Mucosa of rectum (tissue), 2 donors: Measurements from ENCODE around the gene PNPLA2.

Experiments used
- H3K27ac ChIP-seq, 2 donors: one replicate each; pipeline ENCODE4 v1.7.0; 2013; ENCODE audit warnings: inconsistent platforms in 2 of 2, low read depth in 2 of 2, low read length in 2 of 2
- H3K27me3 ChIP-seq, 2 donors: one replicate each; pipeline ENCODE4 v1.7.0; 2013; ENCODE audit warnings: low read length in 2 of 2; ENCODE audit not compliant: control insufficient read depth in 2 of 2, insufficient read depth in 2 of 2
- H3K36me3 ChIP-seq, 2 donors: one replicate each; pipeline ENCODE4 v1.7.0; 2013; ENCODE audit warnings: low read length in 2 of 2; ENCODE audit not compliant: control insufficient read depth in 2 of 2, insufficient read depth in 2 of 2
- H3K4me1 ChIP-seq, 2 donors: one replicate each; pipeline ENCODE4 v1.7.0; 2013; ENCODE audit warnings: low read length in 2 of 2, mild to moderate bottlenecking in 1 of 2; ENCODE audit not compliant: control insufficient read depth in 2 of 2, insufficient read depth in 2 of 2
- H3K4me3 ChIP-seq, 2 donors: one replicate each; pipeline ENCODE4 v1.7.0; 2013; ENCODE audit warnings: low read length in 2 of 2
- H3K9ac ChIP-seq, 2 donors: one replicate each; pipeline ENCODE4 v1.7.0; 2013; ENCODE audit warnings: low read length in 2 of 2, low read depth in 1 of 2, mild to moderate bottlenecking in 1 of 2
- H3K9me3 ChIP-seq, 2 donors: one replicate each; pipeline ENCODE4 v1.7.0; 2013; ENCODE audit warnings: low read length in 2 of 2; ENCODE audit not compliant: control insufficient read depth in 2 of 2
- donor health status: healthy.
- donor health status: Normal muscosa, but diverticular disease.

PNPLA2 gene

GRCh38 chr11:801097-801780 lies 17.5 kb upstream of the PNPLA2 start:
- Histone ChIP-seq H3K9me3 (no peaks in the 10 kb centered on the region), H3K4me3 (no peak overlapping the region), H3K27ac (no peak overlapping the region), H3K36me3 (peaks cover 0 to 2% of the 10 kb centered on the region in 2 donors), H3K4me1 (peaks cover 24 to 33% of the 10 kb centered on the region in 2 donors), H3K27me3 (no peaks in the 10 kb centered on the region), H3K9ac (no peak overlapping the region)

GRCh38 chr11:802018-802617 lies 16.6 kb upstream of the PNPLA2 start:
- Histone ChIP-seq H3K4me3 (no peak overlapping the region), H3K4me1 (peaks cover 16 to 24% of the 10 kb centered on the region in 2 donors), H3K27me3 (no peaks in the 10 kb centered on the region), H3K36me3 (peaks cover 0 to 2% of the 10 kb centered on the region in 2 donors), H3K9ac (no peak overlapping the region), H3K9me3 (no peaks in the 10 kb centered on the region), H3K27ac (no peak overlapping the region)

- Histone ChIP-seq H3K27me3 (no peaks in the 10 kb centered on the region), H3K36me3 (peaks cover 0 to 2% of the 10 kb centered on the region in 2 donors), H3K27ac (no peak overlapping the region), H3K4me1 (peaks cover 10 to 18% of the 10 kb centered on the region in 2 donors), H3K9ac (no peak overlapping the region), H3K9me3 (no peaks in the 10 kb centered on the region), H3K4me3 (no peak overlapping the region)
These were observed 15.8 kb upstream of the PNPLA2 start for GRCh38 chr11:802693-803466.

DNA sequence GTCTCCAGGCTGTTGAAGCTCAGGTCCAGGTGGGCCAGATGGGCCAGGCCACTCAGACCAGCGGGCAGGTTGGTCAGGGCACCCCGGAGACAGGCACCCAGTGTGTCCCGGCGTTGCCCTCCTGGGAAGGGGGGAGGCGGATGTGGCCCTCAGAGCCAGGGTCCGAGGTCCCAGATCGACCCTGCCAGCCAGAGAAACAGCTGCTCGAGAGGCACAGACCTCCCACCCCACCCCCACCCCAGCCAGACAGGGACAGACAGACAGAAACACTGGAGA lies 15.3 kb upstream of the PNPLA2 start:
- no peak overlapping the region for H3K27ac ChIP-seq
- H3K27me3 ChIP-seq = no peaks in the 10 kb centered on the region
- H3K36me3 ChIP-seq = peaks cover 0 to 2% of the 10 kb centered on the region in 2 donors
- H3K4me3 ChIP-seq = no peak overlapping the region
- H3K4me1 ChIP-seq = peaks cover 12 to 20% of the 10 kb centered on the region in 2 donors
- H3K9ac ChIP-seq = no peak overlapping the region
- H3K9me3 ChIP-seq = no peaks in the 10 kb centered on the region

DNA sequence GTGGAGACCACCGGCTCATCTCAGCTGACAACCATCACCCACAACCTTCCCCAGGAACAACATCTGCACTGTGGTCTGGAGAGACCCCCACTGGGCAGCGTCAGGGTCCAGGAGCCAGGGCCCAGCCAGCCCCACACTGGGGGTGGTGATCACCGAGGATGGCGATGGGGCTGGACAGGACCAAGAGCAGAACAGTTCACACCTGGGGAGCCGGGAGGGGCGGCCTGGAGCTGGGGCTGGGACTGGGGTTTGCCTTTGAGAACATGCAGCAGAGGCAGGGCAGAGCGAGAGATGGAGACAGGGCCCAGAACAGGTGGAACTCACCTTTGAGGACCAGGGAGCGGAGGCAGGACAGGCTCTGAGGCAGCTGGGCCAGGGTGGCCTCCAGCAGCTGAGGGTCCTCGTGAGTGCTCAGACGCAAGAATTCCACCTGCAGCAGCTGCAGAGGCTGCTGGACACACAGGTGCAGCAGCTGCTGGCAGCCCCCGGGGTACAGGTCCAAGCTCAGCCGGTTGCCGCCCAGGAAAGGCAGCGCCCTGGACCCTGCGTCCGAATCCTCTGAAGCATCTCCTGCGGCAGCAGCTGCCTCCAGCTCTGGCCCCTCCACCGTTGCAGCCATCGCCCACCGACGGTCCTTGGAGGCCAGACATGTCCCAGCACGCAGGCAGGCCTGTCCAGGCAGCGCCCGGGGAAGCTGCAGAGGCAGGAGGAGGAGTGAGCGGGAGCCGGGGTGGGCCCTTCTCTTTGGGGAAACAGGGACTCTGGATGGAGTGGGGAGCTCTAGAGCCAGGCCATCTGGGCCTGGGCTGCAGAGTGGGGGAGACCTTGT lies 14.7 kb upstream of the PNPLA2 start:
- peak overlapping the region; percentile 52 to 69 for H3K4me3 ChIP-seq
- H3K27me3 ChIP-seq = no peaks in the 10 kb centered on the region
- no peaks in the 10 kb centered on the region for H3K9me3 ChIP-seq
- peak overlapping the region; percentile 32 to 68 for H3K9ac ChIP-seq
- H3K27ac ChIP-seq = no peak overlapping the region
- peaks cover 17 to 25% of the 10 kb centered on the region in 2 donors for H3K4me1 ChIP-seq
- H3K36me3 ChIP-seq = peaks cover 0 to 2% of the 10 kb centered on the region in 2 donors

GRCh38 chr11:804599-804964 lies 14.1 kb upstream of the PNPLA2 start:
- H3K27me3 ChIP-seq = no peaks in the 10 kb centered on the region
- H3K36me3 ChIP-seq = peaks cover 0 to 2% of the 10 kb centered on the region in 2 donors
- H3K4me3 ChIP-seq = peak overlapping the region; percentile 52 to 69
- H3K9me3 ChIP-seq = no peaks in the 10 kb centered on the region
- H3K9ac ChIP-seq = peak overlapping the region; percentile 32 to 68
- peak overlapping the region; percentile 84 to 91 for H3K27ac ChIP-seq
- H3K4me1 ChIP-seq = peaks cover 17 to 26% of the 10 kb centered on the region in 2 donors

- Histone ChIP-seq H3K27ac (peak overlapping the region; percentile 99), H3K27me3 (no peaks in the 10 kb centered on the region), H3K4me3 (peak overlapping the region; percentile 94 to 96), H3K4me1 (peaks cover 36 to 40% of the 10 kb centered on the region in 2 donors), H3K9me3 (no peaks in the 10 kb centered on the region), H3K36me3 (peaks cover 16 to 26% of the 10 kb centered on the region in 2 donors), H3K9ac (peak overlapping the region; percentile 97 to 100)
These were observed 10.1 kb upstream of the PNPLA2 start for GRCh38 chr11:808427-809286.

- peak within 1 kb of the TSS; percentile 97 to 100 for H3K9ac ChIP-seq
- H3K27ac ChIP-seq = peak within 1 kb of the TSS; percentile 99
- no peaks in the 10 kb centered on the region for H3K27me3 ChIP-seq
- H3K4me1 ChIP-seq = peaks cover 30 to 32% of the 10 kb centered on the region in 2 donors
- H3K9me3 ChIP-seq = no peaks in the 10 kb centered on the region
- H3K36me3 ChIP-seq = peaks cover 16 to 29% of the 10 kb centered on the region in 2 donors
- H3K4me3 ChIP-seq = peak within 1 kb of the TSS; percentile 94 to 96
These were observed 9.3 kb upstream of the PNPLA2 start, which contains the start of gene RPLP2 for GRCh38 chr11:809287-810039. TSS of gene RPLP2 (plus strand) at chr11:809967. CDS start at chr11:810235, 268 bp downstream.
